ENCODE results near the gene PDE9A.
"Not testable (repeated sequence)": the region's sequence is repeated elsewhere in the genome, so short reads cannot be mapped to it uniquely, and the experiment has no call there.

Gene PDE9A

GRCh38 chr21:42720484-42720883 is 67.1 kb downstream of the PDE9A start:
- DNase-seq: not testable (repeated sequence)

- no peak for DNase-seq
These were observed 68.0 kb downstream of the PDE9A start for GRCh38 chr21:42721341-42721824.

- DNase-seq: no peak
These were observed 68.7 kb downstream of the PDE9A start for GRCh38 chr21:42722153-42722552.

- DNase-seq: no peak
These were observed 69.5 kb downstream of the PDE9A start for GRCh38 chr21:42722808-42723473.

GRCh38 chr21:42724226-42724920 is 71.0 kb downstream of the PDE9A start:
- DNase-seq: no peak

- no peak for DNase-seq
These were observed 72.1 kb downstream of the PDE9A start for GRCh38 chr21:42725416-42725930.

GRCh38 chr21:42731264-42732032 is 78.0 kb downstream of the PDE9A start:
- no peak for DNase-seq

GRCh38 chr21:42732033-42732410 is 78.6 kb downstream of the PDE9A start:
- DNase-seq: no peak

GRCh38 chr21:42733037-42733627 is 79.7 kb downstream of the PDE9A start:
- DNase-seq: no peak

GRCh38 chr21:42733874-42734273 is 80.5 kb downstream of the PDE9A start:
- DNase-seq: no peak

GRCh38 chr21:42734323-42734971 is 81.0 kb downstream of the PDE9A start:
- DNase-seq: no peak

GRCh38 chr21:42735061-42735460 is 81.6 kb downstream of the PDE9A start:
- no peak for DNase-seq

GRCh38 chr21:42735944-42736343 is 82.5 kb downstream of the PDE9A start:
- no peak for DNase-seq

- DNase-seq: no peak
These were observed 83.4 kb downstream of the PDE9A start for GRCh38 chr21:42736646-42737350.

- DNase-seq: peak; percentile 38
These were observed 84.7 kb downstream of the PDE9A start for GRCh38 chr21:42737951-42738590.

- no peak for DNase-seq
These were observed 85.9 kb downstream of the PDE9A start for GRCh38 chr21:42739061-42739931.

- DNase-seq: no peak
These were observed 87.0 kb downstream of the PDE9A start for GRCh38 chr21:42740405-42740909.

GRCh38 chr21:42741066-42741465 is 87.6 kb downstream of the PDE9A start:
- DNase-seq: no peak

GRCh38 chr21:42744520-42745445 is 91.4 kb downstream of the PDE9A start:
- no peak for DNase-seq
